Spleen (tissue), 7 donors: ENCODE data around the gene CACNB3.

Experiments
- CTCF ChIP-seq, 11 experiments: fragments of 200-600 bp in 7 of 11; fragments of 450-650 bp in 4 of 11; sonication (generic) in 4 of 11; IDR thresholded peaks in 8 of 11; conservative IDR thresholded peaks in 3 of 11; 1 replicate in 7 of 11; 2 replicates in 4 of 11; pipeline versions ENCODE4 v1.4.0 to v1.8.0; 2016 to 2021; ENCODE audit warnings: antibody characterized with exemption in 11 of 11, inconsistent platforms in 4 of 11, mild to moderate bottlenecking in 1 of 11
- POLR2AphosphoS5 ChIP-seq, 3 donors: sonication (generic); formaldehyde crosslinking; IDR thresholded peaks; one replicate each; pipeline ENCODE4 v1.5.1; 2017; ENCODE audit warnings: antibody characterized with exemption in 3 of 3
- donor health status: DM: no; HTN: no; CAD: no; lungs with moderate emphysema.
- donor health status: DM: no; HTN: no; CAD: no.
- donor health status: DM: no; HTN: no; CAD: no.

- TF ChIP-seq POLR2AphosphoS5 (IDR thresholded peaks at IDR 0.05) (no peak), CTCF (IDR thresholded peaks at IDR 0.05 in 8 of 11, conservative IDR thresholded peaks at IDR 0.05 in 3 of 11) (no peak)
Measured at GRCh38 chr12:48856379-48856778, 38.1 kb downstream of the CACNB3 start.
